Panc1 (cell line): Measurements from ENCODE around the gene KRTAP5-3. TPM values are rescaled to one million over a fixed set of nuclear protein-coding genes. Genes with fewer than 3 reads are reported as not detected.

Experiments
- ATAC-seq: fragments of 200-7000 bp; cut with Tn5 transposase; 2 replicates; pipeline ENCODE4 v1.9.1; 2020; ENCODE audit warnings: mild to moderate bottlenecking, moderate library complexity
- BruUV-seq: library from RNA; stranded (reverse); fragments of 400-500 nt; replicated peaks from 2 replicates; lab custom pipeline; 2021; lab: Mats Ljungman, UMichigan
- CTCF ChIA-PET: fragments of 300-600 bp; sonication (Branson Sonifier 250); formaldehyde crosslinking; loops from one replicate; lab custom pipeline; 2022; ENCODE audit warnings: antibody characterized with exemption; lab: Charles Lee
- POLR2A ChIA-PET: fragments of 300-600 bp; sonication (Branson Sonifier 250); formaldehyde crosslinking; loops from one replicate; lab custom pipeline; 2022; ENCODE audit warnings: antibody characterized with exemption; lab: Charles Lee
- DNase-seq: peaks from one replicate; pipeline ENCODE4 v3.0.0-alpha.2; 2010; ENCODE audit warnings: low read depth, low spot score
- H3K27ac ChIP-seq: 2 replicates; pipeline ENCODE4 v1.5.1; 2011; ENCODE audit warnings: mild to moderate bottlenecking, low read length, inconsistent platforms
- H3K27me3 ChIP-seq: fragments of 200-500 bp; sonication (Bioruptor generic); 2 replicates; pipeline ENCODE4 v1.6.0; 2014; ENCODE audit warnings: low read length, inconsistent platforms; ENCODE audit not compliant: control insufficient read depth, insufficient read depth
- H3K36me3 ChIP-seq: fragments of 200-500 bp; sonication (Bioruptor generic); 2 replicates; pipeline ENCODE4 v1.5.1; 2014; ENCODE audit warnings: inconsistent platforms, mild to moderate bottlenecking, low read length, moderate library complexity; ENCODE audit not compliant: control insufficient read depth, insufficient read depth
- H3K4me1 ChIP-seq: 2 replicates; pipeline ENCODE4 v1.5.1; 2011; ENCODE audit warnings: inconsistent platforms, mild to moderate bottlenecking, low read length, moderate library complexity; ENCODE audit not compliant: control insufficient read depth, insufficient read depth
- H3K4me3 ChIP-seq, 2 experiments: 2 replicates each; pipeline ENCODE4 v1.5.1; 2011 to 2012; ENCODE audit warnings: low read depth in 2 of 2, low read length in 2 of 2, mild to moderate bottlenecking in 2 of 2, inconsistent platforms in 1 of 2, moderate library complexity in 1 of 2
- H3K9me3 ChIP-seq: fragments of 200-500 bp; sonication (Bioruptor generic); 2 replicates; pipeline ENCODE4 v1.5.1; 2014; ENCODE audit warnings: low read depth, mild to moderate bottlenecking, inconsistent platforms, low read length, moderate library complexity; ENCODE audit not compliant: control insufficient read depth, insufficient read depth
- POLR2AphosphoS5 ChIP-seq: IDR thresholded peaks from 2 replicates; pipeline ENCODE4 v1.6.1; 2012; ENCODE audit warnings: mild to moderate bottlenecking, low read depth, low read length, moderate library complexity
- SIN3A ChIP-seq: IDR thresholded peaks from 2 replicates; pipeline ENCODE4 v1.6.1; 2012; ENCODE audit warnings: low read depth, mild to moderate bottlenecking, low read length, moderate library complexity, borderline replicate concordance; ENCODE audit not compliant: insufficient read depth
- TCF7L2 ChIP-seq: IDR thresholded peaks from 2 replicates; pipeline ENCODE4 v1.6.1; 2011; ENCODE audit warnings: mild to moderate bottlenecking, low read depth, low read length, inconsistent platforms
- in situ Hi-C: cut with HindIII; loops from 2 replicates; pipeline ENCODE4 v1.10.0; 2016; ENCODE audit warnings: low sequenced_read_pairs, low pct_unique_long_range_greater_than_20kb
- intact Hi-C: fragments of 100-400 bp; cut with micrococcal nuclease; formaldehyde crosslinking; loops from one replicate; pipeline ENCODE4 v1.10.0; 2022; ENCODE audit not compliant: unreplicated experiment
- total RNA-seq: library from RNA; stranded (reverse); gene quantifications from one replicate; pipeline ENCODE4 v1.2.1, GENCODE V29; 2021; ENCODE audit not compliant: unreplicated experiment
- TF ChIP-seq, protein P1 (sequence below), 2 experiments: IDR thresholded peaks; 2 replicates each; pipeline ENCODE4 v1.6.1; 2011 to 2012; ENCODE audit warnings: low read depth in 2 of 2, control low read depth in 1 of 2, low read length in 1 of 2, mild to moderate bottlenecking in 1 of 2, moderate library complexity in 1 of 2; ENCODE audit not compliant: insufficient read depth in 1 of 2
- TF ChIP-seq, protein P2 (sequence below): fragments of 450-650 bp; IDR thresholded peaks from 2 replicates; pipeline ENCODE4 v1.5.1; 2017; ENCODE audit warnings: mild to moderate bottlenecking

KRTAP5-3 gene
- total RNA-seq, 1 experiment from 2014 or later = not detected

GRCh38 chr11:1645357-1645821 lies 37.1 kb upstream of the KRTAP5-3 start:
- Histone ChIP-seq H3K27me3 (no peaks in the 10 kb centered on the region), H3K4me1 (no peaks in the 10 kb centered on the region), H3K36me3 (no peaks in the 10 kb centered on the region), H3K9me3 (no peaks in the 10 kb centered on the region), H3K27ac (no peak overlapping the region), H3K4me3 (no peak overlapping the region)
- ATAC-seq = no peak
- intact Hi-C loops (no loop called here), in situ Hi-C loops (no loop called here)
- ChIA-PET POLR2A (no interaction called here), CTCF (no interaction called here)
- TF ChIP-seq TCF7L2 (no peak), POLR2AphosphoS5 (no peak), SIN3A (no peak)
- TF ChIP-seq, protein P1, sequence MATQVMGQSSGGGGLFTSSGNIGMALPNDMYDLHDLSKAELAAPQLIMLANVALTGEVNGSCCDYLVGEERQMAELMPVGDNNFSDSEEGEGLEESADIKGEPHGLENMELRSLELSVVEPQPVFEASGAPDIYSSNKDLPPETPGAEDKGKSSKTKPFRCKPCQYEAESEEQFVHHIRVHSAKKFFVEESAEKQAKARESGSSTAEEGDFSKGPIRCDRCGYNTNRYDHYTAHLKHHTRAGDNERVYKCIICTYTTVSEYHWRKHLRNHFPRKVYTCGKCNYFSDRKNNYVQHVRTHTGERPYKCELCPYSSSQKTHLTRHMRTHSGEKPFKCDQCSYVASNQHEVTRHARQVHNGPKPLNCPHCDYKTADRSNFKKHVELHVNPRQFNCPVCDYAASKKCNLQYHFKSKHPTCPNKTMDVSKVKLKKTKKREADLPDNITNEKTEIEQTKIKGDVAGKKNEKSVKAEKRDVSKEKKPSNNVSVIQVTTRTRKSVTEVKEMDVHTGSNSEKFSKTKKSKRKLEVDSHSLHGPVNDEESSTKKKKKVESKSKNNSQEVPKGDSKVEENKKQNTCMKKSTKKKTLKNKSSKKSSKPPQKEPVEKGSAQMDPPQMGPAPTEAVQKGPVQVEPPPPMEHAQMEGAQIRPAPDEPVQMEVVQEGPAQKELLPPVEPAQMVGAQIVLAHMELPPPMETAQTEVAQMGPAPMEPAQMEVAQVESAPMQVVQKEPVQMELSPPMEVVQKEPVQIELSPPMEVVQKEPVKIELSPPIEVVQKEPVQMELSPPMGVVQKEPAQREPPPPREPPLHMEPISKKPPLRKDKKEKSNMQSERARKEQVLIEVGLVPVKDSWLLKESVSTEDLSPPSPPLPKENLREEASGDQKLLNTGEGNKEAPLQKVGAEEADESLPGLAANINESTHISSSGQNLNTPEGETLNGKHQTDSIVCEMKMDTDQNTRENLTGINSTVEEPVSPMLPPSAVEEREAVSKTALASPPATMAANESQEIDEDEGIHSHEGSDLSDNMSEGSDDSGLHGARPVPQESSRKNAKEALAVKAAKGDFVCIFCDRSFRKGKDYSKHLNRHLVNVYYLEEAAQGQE (IDR thresholded peaks at IDR 0.05; ENCODE audit: insufficient read depth in 1 of 2, low read depth in 2 of 2, low read length in 1 of 2) = no peak
- TF ChIP-seq, protein P2, sequence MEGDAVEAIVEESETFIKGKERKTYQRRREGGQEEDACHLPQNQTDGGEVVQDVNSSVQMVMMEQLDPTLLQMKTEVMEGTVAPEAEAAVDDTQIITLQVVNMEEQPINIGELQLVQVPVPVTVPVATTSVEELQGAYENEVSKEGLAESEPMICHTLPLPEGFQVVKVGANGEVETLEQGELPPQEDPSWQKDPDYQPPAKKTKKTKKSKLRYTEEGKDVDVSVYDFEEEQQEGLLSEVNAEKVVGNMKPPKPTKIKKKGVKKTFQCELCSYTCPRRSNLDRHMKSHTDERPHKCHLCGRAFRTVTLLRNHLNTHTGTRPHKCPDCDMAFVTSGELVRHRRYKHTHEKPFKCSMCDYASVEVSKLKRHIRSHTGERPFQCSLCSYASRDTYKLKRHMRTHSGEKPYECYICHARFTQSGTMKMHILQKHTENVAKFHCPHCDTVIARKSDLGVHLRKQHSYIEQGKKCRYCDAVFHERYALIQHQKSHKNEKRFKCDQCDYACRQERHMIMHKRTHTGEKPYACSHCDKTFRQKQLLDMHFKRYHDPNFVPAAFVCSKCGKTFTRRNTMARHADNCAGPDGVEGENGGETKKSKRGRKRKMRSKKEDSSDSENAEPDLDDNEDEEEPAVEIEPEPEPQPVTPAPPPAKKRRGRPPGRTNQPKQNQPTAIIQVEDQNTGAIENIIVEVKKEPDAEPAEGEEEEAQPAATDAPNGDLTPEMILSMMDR = no peak
- BruUV-seq = no TSS peak
- DNase-seq = no peak

GRCh38 chr11:1644601-1645356 lies 36.5 kb upstream of the KRTAP5-3 start:
- Histone ChIP-seq H3K36me3 (no peaks in the 10 kb centered on the region), H3K4me1 (no peaks in the 10 kb centered on the region), H3K27ac (no peak overlapping the region), H3K4me3 (no peak overlapping the region), H3K27me3 (no peaks in the 10 kb centered on the region), H3K9me3 (no peaks in the 10 kb centered on the region)
- intact Hi-C loops = no loop called here
- TF ChIP-seq TCF7L2 = no peak
- TF ChIP-seq, protein P2 = no peak
- TF ChIP-seq, protein P1 (IDR thresholded peaks at IDR 0.05; ENCODE audit: insufficient read depth in 1 of 2, low read depth in 2 of 2, low read length in 1 of 2) = no peak
- no peak for TF ChIP-seq SIN3A
- TF ChIP-seq POLR2AphosphoS5 = no peak
- DNase-seq = no peak
- in situ Hi-C loops = no loop called here
- ChIA-PET CTCF (no interaction called here), POLR2A (no interaction called here)
- no TSS peak for BruUV-seq
- no peak for ATAC-seq
